ENCODE results near the gene KCNH1. TPM values are rescaled to one million over a fixed set of nuclear protein-coding genes. Genes with fewer than 3 reads are reported as not detected.

Gene KCNH1
- total and polyA plus RNA-seq, 10 of the 15 experiments (the other 5 are each of a cell fraction or from before 2014, with no cell fraction given): 0.02 to 0.04 (median 0.04) TPM; not detected in 7

DNA sequence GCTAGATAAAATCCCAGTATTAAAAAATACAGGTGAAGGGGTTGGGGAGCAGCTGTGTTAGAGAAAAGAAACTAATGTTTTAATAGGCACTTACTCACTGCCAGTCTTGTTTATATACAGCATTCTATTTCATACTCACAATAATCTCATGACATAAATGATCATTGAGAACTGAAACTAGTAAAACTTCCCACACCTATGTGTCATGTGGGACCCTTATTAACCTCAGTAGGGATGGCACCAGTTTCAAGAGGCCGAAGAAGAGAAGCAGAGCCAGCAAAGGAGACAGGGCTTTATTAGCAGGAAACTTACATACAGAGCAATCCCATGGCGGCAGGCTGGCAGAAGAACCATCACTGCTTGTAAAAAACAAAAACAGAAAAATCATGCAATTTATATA lies 48.8 kb upstream of the KCNH1 start:
- Histone ChIP-seq H2AFZ (ENCODE audit: control insufficient read depth, low read depth, low read length) (no peak overlapping the region), H4K20me1 (ENCODE audit: control insufficient read depth, insufficient read depth) (no peaks in the 10 kb centered on the region), H3K4me3 (no peak overlapping the region), H3K79me2 (ENCODE audit: control insufficient read depth, insufficient read depth, low read length) (no peaks in the 10 kb centered on the region), H3K9me3 (replicated peaks; ENCODE audit: control insufficient read depth, insufficient read depth, low read length) (no peaks in the 10 kb centered on the region), H3K27me3 (replicated peaks in 1 of 2; ENCODE audit: control insufficient read depth in 2 of 2, insufficient read depth in 2 of 2, low read length in 1 of 2) (no peaks in the 10 kb centered on the region), H3K36me3 (ENCODE audit: control insufficient read depth in 2 of 2, insufficient read depth in 2 of 2, low read length in 1 of 2) (no peaks in the 10 kb centered on the region), H3K4me2 (ENCODE audit: control insufficient read depth, insufficient read depth) (no peak overlapping the region), H3K9ac (ENCODE audit: control insufficient read depth, insufficient read depth, low read length) (no peak overlapping the region), H3K27ac (ENCODE audit: control insufficient read depth, insufficient read depth) (no peak overlapping the region), H3K4me1 (ENCODE audit: control insufficient read depth, insufficient read depth, low read length) (no peaks in the 10 kb centered on the region)
- BruUV-seq (replicated peaks): no TSS peak
- RAD21 ChIA-PET (ENCODE audit: unreplicated experiment): no interaction called here
- SMC1A ChIA-PET (ENCODE audit: uncharacterized antibody, unreplicated experiment): no interaction called here
- POLR2A ChIA-PET: no interaction called here
- CTCF ChIA-PET: no interaction called here
- 59% methylated on average over 2 of the region's 2 CpGs for WGBS (ENCODE audit: insufficient coverage, insufficient replicate concordance, low lambda C conversion rate, missing lambda C conversion rate)
- FAIRE-seq (no peak), DNase-seq (ENCODE audit: low read depth, low spot score) (no peak), ATAC-seq (peak; percentile 27; the same call in 2 of the 3 replicates)
- in situ Hi-C loops (cut with MboI): no loop called here
- intact Hi-C loops (cut with micrococcal nuclease; ENCODE audit: unreplicated experiment): no loop called here
- TF ChIP-seq EED (IDR thresholded peaks at IDR 0.05; ENCODE audit: low read depth) (no peak), SUPT20H (IDR thresholded peaks at IDR 0.05; ENCODE audit: borderline replicate concordance, control insufficient read depth, low read depth, low read length) (no peak), NBN (IDR thresholded peaks at IDR 0.05) (no peak), MEF2A (IDR thresholded peaks at IDR 0.05; ENCODE audit: insufficient read depth, low read depth, low read length) (no peak), SREBF1 (IDR thresholded peaks at IDR 0.05; ENCODE audit: low read length) (no peak), KDM1A (IDR thresholded peaks at IDR 0.05; ENCODE audit: borderline replicate concordance) (no peak), ZNF24 (IDR thresholded peaks at IDR 0.05) (no peak), KLF5 (IDR thresholded peaks at IDR 0.05; ENCODE audit: partially characterized antibody) (no peak)
- TF ChIP-seq, protein P1, sequence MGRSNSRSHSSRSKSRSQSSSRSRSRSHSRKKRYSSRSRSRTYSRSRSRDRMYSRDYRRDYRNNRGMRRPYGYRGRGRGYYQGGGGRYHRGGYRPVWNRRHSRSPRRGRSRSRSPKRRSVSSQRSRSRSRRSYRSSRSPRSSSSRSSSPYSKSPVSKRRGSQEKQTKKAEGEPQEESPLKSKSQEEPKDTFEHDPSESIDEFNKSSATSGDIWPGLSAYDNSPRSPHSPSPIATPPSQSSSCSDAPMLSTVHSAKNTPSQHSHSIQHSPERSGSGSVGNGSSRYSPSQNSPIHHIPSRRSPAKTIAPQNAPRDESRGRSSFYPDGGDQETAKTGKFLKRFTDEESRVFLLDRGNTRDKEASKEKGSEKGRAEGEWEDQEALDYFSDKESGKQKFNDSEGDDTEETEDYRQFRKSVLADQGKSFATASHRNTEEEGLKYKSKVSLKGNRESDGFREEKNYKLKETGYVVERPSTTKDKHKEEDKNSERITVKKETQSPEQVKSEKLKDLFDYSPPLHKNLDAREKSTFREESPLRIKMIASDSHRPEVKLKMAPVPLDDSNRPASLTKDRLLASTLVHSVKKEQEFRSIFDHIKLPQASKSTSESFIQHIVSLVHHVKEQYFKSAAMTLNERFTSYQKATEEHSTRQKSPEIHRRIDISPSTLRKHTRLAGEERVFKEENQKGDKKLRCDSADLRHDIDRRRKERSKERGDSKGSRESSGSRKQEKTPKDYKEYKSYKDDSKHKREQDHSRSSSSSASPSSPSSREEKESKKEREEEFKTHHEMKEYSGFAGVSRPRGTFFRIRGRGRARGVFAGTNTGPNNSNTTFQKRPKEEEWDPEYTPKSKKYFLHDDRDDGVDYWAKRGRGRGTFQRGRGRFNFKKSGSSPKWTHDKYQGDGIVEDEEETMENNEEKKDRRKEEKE (IDR thresholded peaks at IDR 0.05): no peak
- TF ChIP-seq, protein P2, sequence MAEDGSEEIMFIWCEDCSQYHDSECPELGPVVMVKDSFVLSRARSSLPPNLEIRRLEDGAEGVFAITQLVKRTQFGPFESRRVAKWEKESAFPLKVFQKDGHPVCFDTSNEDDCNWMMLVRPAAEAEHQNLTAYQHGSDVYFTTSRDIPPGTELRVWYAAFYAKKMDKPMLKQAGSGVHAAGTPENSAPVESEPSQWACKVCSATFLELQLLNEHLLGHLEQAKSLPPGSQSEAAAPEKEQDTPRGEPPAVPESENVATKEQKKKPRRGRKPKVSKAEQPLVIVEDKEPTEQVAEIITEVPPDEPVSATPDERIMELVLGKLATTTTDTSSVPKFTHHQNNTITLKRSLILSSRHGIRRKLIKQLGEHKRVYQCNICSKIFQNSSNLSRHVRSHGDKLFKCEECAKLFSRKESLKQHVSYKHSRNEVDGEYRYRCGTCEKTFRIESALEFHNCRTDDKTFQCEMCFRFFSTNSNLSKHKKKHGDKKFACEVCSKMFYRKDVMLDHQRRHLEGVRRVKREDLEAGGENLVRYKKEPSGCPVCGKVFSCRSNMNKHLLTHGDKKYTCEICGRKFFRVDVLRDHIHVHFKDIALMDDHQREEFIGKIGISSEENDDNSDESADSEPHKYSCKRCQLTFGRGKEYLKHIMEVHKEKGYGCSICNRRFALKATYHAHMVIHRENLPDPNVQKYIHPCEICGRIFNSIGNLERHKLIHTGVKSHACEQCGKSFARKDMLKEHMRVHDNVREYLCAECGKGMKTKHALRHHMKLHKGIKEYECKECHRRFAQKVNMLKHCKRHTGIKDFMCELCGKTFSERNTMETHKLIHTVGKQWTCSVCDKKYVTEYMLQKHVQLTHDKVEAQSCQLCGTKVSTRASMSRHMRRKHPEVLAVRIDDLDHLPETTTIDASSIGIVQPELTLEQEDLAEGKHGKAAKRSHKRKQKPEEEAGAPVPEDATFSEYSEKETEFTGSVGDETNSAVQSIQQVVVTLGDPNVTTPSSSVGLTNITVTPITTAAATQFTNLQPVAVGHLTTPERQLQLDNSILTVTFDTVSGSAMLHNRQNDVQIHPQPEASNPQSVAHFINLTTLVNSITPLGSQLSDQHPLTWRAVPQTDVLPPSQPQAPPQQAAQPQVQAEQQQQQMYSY (CRISPR knock-in tag; IDR thresholded peaks at IDR 0.05): no peak
- TF ChIP-seq, protein P3, sequence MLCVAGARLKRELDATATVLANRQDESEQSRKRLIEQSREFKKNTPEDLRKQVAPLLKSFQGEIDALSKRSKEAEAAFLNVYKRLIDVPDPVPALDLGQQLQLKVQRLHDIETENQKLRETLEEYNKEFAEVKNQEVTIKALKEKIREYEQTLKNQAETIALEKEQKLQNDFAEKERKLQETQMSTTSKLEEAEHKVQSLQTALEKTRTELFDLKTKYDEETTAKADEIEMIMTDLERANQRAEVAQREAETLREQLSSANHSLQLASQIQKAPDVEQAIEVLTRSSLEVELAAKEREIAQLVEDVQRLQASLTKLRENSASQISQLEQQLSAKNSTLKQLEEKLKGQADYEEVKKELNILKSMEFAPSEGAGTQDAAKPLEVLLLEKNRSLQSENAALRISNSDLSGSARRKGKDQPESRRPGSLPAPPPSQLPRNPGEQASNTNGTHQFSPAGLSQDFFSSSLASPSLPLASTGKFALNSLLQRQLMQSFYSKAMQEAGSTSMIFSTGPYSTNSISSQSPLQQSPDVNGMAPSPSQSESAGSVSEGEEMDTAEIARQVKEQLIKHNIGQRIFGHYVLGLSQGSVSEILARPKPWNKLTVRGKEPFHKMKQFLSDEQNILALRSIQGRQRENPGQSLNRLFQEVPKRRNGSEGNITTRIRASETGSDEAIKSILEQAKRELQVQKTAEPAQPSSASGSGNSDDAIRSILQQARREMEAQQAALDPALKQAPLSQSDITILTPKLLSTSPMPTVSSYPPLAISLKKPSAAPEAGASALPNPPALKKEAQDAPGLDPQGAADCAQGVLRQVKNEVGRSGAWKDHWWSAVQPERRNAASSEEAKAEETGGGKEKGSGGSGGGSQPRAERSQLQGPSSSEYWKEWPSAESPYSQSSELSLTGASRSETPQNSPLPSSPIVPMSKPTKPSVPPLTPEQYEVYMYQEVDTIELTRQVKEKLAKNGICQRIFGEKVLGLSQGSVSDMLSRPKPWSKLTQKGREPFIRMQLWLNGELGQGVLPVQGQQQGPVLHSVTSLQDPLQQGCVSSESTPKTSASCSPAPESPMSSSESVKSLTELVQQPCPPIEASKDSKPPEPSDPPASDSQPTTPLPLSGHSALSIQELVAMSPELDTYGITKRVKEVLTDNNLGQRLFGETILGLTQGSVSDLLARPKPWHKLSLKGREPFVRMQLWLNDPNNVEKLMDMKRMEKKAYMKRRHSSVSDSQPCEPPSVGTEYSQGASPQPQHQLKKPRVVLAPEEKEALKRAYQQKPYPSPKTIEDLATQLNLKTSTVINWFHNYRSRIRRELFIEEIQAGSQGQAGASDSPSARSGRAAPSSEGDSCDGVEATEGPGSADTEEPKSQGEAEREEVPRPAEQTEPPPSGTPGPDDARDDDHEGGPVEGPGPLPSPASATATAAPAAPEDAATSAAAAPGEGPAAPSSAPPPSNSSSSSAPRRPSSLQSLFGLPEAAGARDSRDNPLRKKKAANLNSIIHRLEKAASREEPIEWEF (IDR thresholded peaks at IDR 0.05; ENCODE audit: insufficient replicate concordance, low read depth, low read length): no peak

All from GM12878 (cell line).